Spleen (tissue), 7 donors: Measurements from ENCODE around the gene ERC2.

Source experiments
- CTCF ChIP-seq, 11 experiments: fragments of 200-600 bp in 7 of 11; fragments of 450-650 bp in 4 of 11; sonication (generic) in 4 of 11; IDR thresholded peaks in 8 of 11; conservative IDR thresholded peaks in 3 of 11; 1 replicate in 7 of 11; 2 replicates in 4 of 11; pipeline versions ENCODE4 v1.4.0 to v1.8.0; 2016 to 2021; ENCODE audit warnings: antibody characterized with exemption in 11 of 11, inconsistent platforms in 4 of 11, mild to moderate bottlenecking in 1 of 11
- POLR2A ChIP-seq, 3 donors: fragments of 450-650 bp; IDR thresholded peaks; one replicate each; pipeline ENCODE4 v1.5.1; 2017; ENCODE audit warnings: antibody characterized with exemption in 3 of 3, mild to moderate bottlenecking in 1 of 3
- donor health status: DM: no; HTN: no; CAD: no; lungs with moderate emphysema.
- donor health status: DM: no; HTN: no; CAD: no.
- donor health status: DM: no; HTN: no; CAD: no.

- TF ChIP-seq CTCF (IDR thresholded peaks at IDR 0.05 in 8 of 11, conservative IDR thresholded peaks at IDR 0.05 in 3 of 11), result no peak
- TF ChIP-seq POLR2A (IDR thresholded peaks at IDR 0.05), result no peak
Observed at GRCh38 chr3:55583475-55583874, 884.8 kb downstream of the ERC2 start.
